Kidney epithelial cell (primary cell): ENCODE data around the gene AP3B2. TPM values are rescaled to one million over a fixed set of nuclear protein-coding genes. Genes with fewer than 3 reads are reported as not detected.

ENCODE experiments used
- DNase-seq: peaks from one replicate; pipeline ENCODE4 v3.0.0-alpha.2; 2010; ENCODE audit warnings: low read depth
- H3K27me3 ChIP-seq: 2 replicates; pipeline ENCODE4 v1.6.0; 2011; ENCODE audit warnings: low read length; ENCODE audit not compliant: control insufficient read depth, insufficient read depth
- H3K36me3 ChIP-seq: 2 replicates; pipeline ENCODE4 v1.5.1; 2011; ENCODE audit warnings: low read length; ENCODE audit not compliant: control insufficient read depth, insufficient read depth
- H3K4me3 ChIP-seq: 2 replicates; pipeline ENCODE4 v1.5.1; 2011; ENCODE audit warnings: low read depth, mild to moderate bottlenecking, control low read depth, low read length
- CTCF ChIP-seq: IDR thresholded peaks from 2 replicates; pipeline ENCODE4 v1.5.1; 2011; ENCODE audit warnings: mild to moderate bottlenecking, moderate library complexity, low read length, control low read depth, inconsistent platforms; ENCODE audit not compliant: insufficient read depth, poor library complexity, severe bottlenecking
- total RNA-seq: library from RNA; depleted of rRNA; stranded (reverse); fragments of >200 nt; gene quantifications from 2 replicates; pipeline ENCODE4 v1.2.3, GENCODE V29; 2015

Gene AP3B2
- 0.54 and 0.75 TPM in 2 replicates for total RNA-seq

- Histone ChIP-seq H3K36me3 (no peaks in the 10 kb centered on the region), H3K27me3 (peaks cover 3% of the 10 kb centered on the region), H3K4me3 (peak within 1 kb of the TSS; percentile 57)
- no peak for TF ChIP-seq CTCF
- peak; percentile 10 for DNase-seq
These were observed at the start of gene AP3B2 for GRCh38 chr15:82709421-82710207. AP3B2 (minus strand) TSS chr15:82709875; CDS start chr15:82709706, 169 bp downstream.

- no peaks in the 10 kb centered on the region for H3K36me3 ChIP-seq
- no peaks in the 10 kb centered on the region for H3K27me3 ChIP-seq
- H3K4me3 ChIP-seq: peak overlapping the region; percentile 100
- DNase-seq: no peak
- no peak for TF ChIP-seq CTCF
These were observed 41.6 kb upstream of the AP3B2 start for GRCh38 chr15:82751308-82751707.

- H3K36me3 ChIP-seq: no peaks in the 10 kb centered on the region
- H3K4me3 ChIP-seq: peak overlapping the region; percentile 100
- no peaks in the 10 kb centered on the region for H3K27me3 ChIP-seq
- DNase-seq: no peak
- peak; percentile 5 for TF ChIP-seq CTCF
These were observed 41.1 kb upstream of the AP3B2 start for GRCh38 chr15:82750831-82751180.

- DNase-seq: peak; percentile 89
- no peak for TF ChIP-seq CTCF
- H3K4me3 ChIP-seq: peak overlapping the region; percentile 100
- H3K36me3 ChIP-seq: no peaks in the 10 kb centered on the region
- H3K27me3 ChIP-seq: no peaks in the 10 kb centered on the region
These were observed 40.5 kb upstream of the AP3B2 start for GRCh38 chr15:82749951-82750830.

GRCh38 chr15:82748315-82748714, 38.6 kb upstream of the AP3B2 start:
- DNase-seq: no peak
- Histone ChIP-seq H3K27me3 (no peaks in the 10 kb centered on the region), H3K4me3 (no peak overlapping the region)

More at GRCh38 chr15:82748315-82748714, 38.6 kb upstream of the AP3B2 start:
- H3K36me3 ChIP-seq: no peaks in the 10 kb centered on the region
- no peak for TF ChIP-seq CTCF
